CD4-positive, alpha-beta T cell treated with Interleukin-17A for 1 hour (primary cell): ENCODE measurements around the gene JAG2.

Experiments used
- DNase-seq: peaks from one replicate; pipeline ENCODE4 v3.0.0-alpha.2; 2020

The JAG2 gene

GRCh38 chr14:105203057-105203531, 34.5 kb upstream of the JAG2 start:
- DNase-seq, result peak; percentile 63

DNA sequence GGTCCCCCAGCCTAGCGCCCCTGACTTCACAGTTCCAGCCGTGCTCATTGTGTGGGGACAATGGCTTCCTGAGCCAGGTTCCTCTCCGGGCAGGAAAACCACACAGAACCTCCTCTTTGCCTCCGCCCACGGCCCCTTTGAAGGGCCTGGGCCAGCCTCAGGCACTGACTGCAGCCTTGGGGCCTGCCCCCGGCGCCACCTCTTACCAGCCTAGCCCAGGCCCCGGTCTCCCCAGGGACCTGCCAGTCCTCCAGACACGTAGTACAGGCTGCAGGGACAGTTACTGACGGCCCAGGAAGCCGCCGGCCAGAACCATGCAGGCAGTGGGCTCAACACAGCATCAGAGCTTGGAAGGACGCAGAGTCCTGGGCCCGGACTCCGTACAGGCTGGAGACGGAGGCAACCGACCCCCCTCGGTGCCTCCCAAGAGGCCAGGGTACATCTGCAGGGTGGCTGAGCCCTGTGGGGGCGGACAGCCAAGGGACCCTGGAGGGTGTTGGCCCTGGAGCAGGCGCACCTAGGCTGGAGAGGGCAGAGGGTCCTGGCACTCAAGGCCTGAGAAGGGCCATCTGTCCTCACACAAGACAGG, 33.4 kb upstream of the JAG2 start:
- peak; percentile 32 for DNase-seq

DNA sequence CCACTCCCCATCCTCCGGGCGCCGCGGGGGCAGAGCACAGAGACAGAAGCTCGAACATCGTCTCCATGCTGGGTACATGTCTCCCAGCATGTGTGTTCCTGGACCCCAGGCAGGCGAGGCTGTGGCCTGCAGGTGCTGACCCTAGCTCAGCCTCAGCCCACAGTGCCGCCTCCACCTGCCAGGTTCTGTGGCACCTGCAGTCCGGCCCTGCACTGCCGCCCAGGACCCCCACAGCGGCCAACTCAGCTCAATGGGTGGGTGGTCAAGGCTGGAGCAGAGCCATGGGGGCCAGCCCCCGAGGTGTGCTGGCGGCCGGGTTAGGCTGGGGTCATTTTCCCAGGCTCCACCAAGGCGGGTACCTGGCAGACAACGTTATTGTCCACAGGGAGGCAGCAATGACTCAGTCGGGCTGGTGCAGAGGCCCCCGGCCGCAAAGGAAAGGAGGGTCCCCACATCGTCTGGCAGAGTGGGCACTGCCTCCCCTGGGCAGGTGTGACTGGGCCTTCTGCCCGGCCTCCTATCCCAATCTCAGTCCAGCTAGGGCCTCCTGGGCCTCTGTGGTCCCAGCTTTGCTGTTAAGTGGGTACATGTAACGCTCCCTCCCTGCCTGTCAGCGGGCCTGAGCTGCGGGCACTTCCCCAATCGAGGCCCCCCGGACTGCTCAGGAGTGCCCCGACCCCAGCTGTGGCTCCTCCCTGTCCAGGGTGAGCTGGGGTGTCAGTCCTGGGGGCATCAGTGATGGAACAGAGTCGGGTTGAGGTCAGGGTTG, 32.8 kb upstream of the JAG2 start:
- DNase-seq, result no peak

DNA sequence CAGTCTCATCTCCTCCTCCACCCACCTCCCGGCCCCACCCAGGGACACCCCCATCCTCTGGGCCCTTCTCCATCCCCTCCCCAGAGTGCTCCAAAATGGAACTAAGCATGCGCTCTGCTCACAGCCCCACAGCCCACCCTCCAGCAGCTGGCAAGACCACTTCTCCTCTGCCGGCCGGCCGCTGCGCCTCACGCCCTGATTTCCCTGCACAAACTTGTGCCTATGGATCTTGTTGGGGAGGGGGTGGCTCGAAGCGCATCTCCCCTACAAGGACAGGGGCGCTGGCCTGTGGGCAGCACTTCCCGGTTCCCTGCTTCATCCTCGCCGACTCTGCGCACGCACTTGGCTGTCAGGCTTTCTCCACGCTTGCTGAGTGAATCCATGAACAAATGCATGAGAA, 32.1 kb upstream of the JAG2 start:
- no peak for DNase-seq

- DNase-seq, result no peak
These were observed 31.5 kb upstream of the JAG2 start for GRCh38 chr14:105200074-105200473.

- no peak for DNase-seq
These were observed 30.5 kb upstream of the JAG2 start for GRCh38 chr14:105199093-105199492.

- DNase-seq, result no peak
These were observed 30.0 kb upstream of the JAG2 start for GRCh38 chr14:105198588-105198987.

- no peak for DNase-seq
These were observed 28.6 kb upstream of the JAG2 start for GRCh38 chr14:105197211-105197641.

DNA sequence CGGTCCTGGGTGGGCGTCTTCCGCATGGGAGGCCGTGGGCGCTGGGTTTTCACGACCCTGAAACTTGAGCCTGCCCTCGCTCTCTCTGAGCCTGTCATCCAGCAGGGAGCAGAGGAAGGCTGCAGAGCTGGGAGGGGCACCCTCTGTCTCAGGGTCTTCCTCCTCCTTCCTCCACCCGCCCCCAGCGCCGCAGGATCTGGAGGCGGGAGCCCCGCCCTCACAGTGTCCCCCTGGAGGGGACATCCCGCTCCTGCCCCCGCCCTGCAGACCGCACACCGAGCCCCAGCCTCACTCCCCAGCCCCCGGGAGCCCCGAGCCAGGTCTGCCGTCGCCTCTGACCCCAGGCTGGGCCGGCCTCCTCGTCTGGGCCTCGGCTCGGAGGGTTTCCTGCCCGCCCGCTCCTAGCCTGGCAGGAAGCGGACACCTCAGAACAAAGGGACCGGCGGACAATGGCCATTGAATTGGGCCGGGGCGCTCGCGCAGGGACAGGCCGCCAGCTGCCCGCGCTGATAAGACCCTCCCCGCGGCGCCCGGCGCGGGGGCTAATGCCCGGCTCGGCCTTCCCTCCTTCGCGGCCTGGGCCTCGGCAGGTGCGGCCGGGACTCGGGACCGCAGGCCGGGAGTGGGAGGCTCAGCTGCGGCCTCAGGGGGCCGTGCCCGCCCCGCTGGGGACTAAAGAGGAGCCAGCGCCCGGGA, 27.8 kb upstream of the JAG2 start:
- no peak for DNase-seq

DNA sequence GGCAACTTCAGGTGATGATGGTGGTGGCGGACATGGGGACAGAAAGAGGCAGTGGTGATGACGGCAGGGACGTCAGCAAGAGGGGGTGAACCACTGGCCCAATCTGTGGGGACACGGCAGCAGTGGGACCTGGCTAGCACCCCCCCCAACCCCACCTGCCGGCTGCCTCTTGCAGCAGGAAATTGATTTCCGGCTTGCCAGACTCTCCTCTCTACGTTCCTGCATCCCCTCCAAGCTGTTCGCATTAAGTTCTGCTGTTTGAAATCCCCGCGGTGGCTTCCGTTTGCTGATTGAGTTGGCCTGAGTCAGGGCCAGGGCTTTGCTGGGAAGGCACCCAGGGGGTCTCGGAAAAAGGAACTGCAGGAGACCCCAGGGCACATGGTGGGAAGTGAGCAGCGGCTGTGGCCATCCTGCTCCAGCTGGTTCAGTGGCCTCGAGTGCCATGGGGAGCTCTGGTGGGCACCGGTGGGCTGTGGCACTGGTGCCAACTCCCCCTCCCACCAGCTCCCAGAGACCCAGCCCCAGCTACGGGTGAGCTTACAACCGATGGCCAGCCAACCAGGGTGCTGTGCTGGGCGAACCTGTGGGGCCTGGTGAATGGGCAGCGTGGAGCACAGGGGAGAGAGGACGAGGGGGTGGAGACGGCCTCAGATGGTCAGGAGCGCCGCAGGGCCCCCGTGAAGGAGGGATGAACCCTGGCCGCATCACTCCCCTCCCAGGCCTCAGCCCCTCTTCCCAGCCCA, 27.1 kb upstream of the JAG2 start:
- no peak for DNase-seq

DNA sequence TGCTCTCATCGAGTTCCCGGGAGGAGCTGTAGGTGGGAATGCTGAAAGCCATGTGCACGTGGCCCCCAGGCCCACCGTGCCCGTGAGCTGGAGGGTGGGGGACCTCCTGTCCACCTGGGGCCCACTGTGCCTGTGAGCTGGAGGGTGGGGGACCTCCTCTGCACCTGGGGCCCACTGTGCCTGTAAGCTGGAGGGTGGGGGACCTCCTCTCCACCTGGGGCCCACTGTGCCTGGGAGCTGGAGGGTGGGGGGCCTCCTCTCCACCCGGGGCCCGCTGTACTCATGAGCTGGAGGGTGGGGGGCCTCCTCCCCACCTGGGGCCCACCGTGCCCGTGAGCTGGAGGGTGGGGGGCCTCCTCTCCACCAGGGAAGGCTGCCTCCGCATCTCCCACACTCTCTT, 26.5 kb upstream of the JAG2 start:
- DNase-seq, result no peak

- DNase-seq, result peak; percentile 27
These were observed 25.6 kb upstream of the JAG2 start for GRCh38 chr14:105193916-105194782.

GRCh38 chr14:105192866-105193731, 24.5 kb upstream of the JAG2 start:
- no peak for DNase-seq

DNA sequence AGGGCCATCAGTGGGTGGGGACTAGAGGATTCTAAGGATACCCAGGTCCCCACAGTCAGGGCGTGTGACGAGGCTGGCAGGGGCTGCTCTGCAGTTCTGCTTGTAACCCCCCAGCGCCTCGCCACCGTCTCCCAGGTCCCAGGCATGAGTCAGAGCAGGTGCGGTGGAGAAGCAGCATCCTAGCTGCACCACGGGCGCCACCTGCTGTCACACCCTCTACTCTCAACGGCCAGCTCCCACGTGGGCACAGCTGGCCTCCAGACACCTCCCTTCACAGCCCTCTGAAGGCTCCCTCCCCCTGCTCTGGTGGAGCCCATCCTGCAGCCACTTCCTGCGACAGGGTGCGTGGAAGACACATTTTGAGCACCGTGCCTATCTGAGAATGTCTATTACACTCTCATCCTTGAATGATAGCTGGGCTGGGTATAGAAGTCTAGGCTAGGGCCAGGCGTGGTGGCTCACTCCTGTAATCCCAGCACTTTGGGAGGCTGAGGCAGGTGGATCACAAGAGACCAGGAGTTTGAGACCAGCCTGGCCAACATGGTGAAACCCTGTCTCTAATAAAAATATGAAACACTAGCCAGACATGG, 19.5 kb upstream of the JAG2 start:
- no peak for DNase-seq

DNA sequence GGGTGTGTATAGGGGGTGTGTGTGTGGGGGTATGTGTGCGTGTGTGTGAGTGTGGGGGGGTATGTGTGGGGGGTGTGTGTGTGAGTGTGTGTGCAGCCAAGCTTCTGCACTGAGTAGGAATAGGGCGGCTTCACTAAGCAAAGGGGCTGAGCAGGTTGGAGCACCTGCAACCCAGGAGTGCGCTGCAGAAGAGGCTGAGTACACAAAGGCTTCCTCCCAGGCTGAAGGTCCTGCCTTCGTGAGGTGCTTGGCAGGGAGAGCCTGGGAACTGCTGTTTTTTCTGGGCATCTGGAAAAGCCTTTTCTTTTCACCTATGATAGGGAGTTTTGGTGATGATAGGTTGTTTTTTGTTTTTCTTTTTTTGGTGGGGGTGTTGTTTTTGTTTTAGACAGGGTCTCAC, 18.5 kb upstream of the JAG2 start:
- no peak for DNase-seq

GRCh38 chr14:105185973-105186372, 17.4 kb upstream of the JAG2 start:
- DNase-seq, result no peak

GRCh38 chr14:105185001-105185400, 16.4 kb upstream of the JAG2 start:
- no peak for DNase-seq

- DNase-seq, result no peak
These were observed 15.9 kb upstream of the JAG2 start for GRCh38 chr14:105184461-105184860.

GRCh38 chr14:105182296-105183020, 13.9 kb upstream of the JAG2 start:
- DNase-seq, result no peak
